ENCODE data around the gene ICAM2.

The ICAM2 gene

DNA sequence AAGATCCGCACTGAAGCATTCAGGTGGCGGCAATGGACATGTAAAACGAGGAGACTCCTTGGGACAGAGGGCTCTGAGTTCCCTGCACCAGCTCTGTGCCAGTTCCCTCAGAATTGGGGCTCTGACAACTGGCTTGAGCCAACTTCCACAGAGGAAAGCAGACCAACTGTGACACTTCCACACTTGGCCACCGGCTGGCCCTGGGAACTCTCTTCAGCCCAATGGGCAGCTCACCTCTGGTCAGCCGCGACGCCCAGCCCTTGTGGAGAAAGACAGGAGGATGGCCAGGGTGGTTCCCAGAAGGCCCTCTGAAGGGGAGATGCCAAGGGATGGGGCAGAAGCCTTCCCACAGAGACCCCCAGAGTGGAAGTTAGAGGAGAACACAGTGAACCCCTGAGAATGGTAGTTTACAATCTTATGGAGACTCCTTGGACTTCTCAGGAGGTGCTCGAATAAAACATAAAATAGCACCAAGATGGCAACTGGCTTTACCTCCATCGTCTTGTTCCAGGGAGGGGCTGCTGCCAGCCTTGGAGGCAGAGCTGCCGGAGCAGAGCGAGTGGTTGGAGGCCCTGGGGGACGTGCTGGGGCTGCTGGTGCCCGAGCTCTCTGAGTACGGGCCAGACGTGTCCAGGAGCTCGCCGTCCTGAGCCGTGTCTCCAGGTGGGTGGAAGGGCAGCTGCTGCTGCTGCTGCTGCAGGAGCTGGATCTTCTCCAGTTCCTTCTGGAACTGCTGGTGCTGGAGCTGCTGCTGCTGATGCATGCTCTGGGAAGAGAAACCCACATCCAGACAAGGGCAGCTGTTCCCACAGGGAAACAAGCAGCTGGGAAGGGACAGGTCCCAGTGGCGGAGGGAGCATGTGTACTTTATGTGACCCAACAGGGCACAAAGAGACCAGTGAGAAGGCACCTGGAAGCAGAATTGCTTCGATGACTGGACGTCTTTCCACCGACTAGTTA, 35.0 kb upstream of the ICAM2 start:
- no peak overlapping the region for H3K4me3 Mint-ChIP-seq
- no peak overlapping the region for H3K27ac Mint-ChIP-seq
- no peaks in the 10 kb centered on the region for H3K9me3 Mint-ChIP-seq
- peaks cover 47% of the 10 kb centered on the region for H3K4me1 Mint-ChIP-seq (ENCODE audit: low read depth)
- peaks cover 77% of the 10 kb centered on the region for H3K36me3 Mint-ChIP-seq (ENCODE audit: low read depth)
- H3K27me3 Mint-ChIP-seq = no peaks in the 10 kb centered on the region

DNA sequence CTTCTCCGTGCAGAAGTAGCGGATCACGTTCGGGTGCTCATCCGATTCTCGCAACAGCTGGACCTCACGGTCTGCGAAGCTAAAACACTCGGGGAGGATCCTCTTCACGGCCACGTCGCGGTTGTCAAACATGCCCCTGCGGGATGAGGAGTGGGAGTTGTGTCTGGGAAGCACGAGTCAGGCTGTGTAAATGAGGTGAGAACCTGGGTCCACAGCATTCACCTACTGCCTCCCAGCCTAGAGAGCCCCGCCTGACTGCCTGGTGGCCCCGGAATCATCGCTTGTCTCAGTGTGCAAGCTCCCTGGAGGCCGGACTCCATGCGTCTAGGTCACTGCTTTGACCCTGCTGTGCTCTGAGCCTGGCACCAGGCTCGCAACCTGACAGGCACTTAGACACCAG, 33.9 kb upstream of the ICAM2 start:
- Mint-ChIP-seq H3K27me3 (no peaks in the 10 kb centered on the region), H3K9me3 (no peaks in the 10 kb centered on the region), H3K27ac (no peak overlapping the region), H3K36me3 (ENCODE audit: low read depth) (peaks cover 79% of the 10 kb centered on the region), H3K4me1 (ENCODE audit: low read depth) (peaks cover 45% of the 10 kb centered on the region), H3K4me3 (no peak overlapping the region)

DNA sequence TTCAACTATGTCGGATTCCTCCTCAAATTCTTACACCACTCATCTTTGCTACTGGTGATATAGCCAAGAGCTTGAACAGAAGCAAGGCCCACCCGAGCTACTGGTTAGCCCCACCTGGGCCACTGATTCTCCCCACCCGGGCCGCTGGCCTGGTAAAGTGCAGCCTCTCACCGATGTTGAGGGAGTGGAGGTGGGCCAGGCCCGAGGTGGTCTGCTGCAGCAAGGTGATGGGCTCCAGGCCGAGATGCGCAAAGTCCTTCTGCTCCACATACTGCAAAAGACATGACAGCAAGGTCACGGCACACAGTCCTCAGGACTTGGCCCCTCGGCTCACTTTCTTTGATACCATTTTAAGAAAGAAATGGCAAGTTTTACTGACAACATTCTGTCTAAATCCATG, 32.7 kb upstream of the ICAM2 start:
- Mint-ChIP-seq H3K4me1 (ENCODE audit: low read depth) (peaks cover 38% of the 10 kb centered on the region), H3K27ac (no peak overlapping the region), H3K36me3 (ENCODE audit: low read depth) (peaks cover 68% of the 10 kb centered on the region), H3K9me3 (no peaks in the 10 kb centered on the region), H3K4me3 (no peak overlapping the region), H3K27me3 (no peaks in the 10 kb centered on the region)

DNA sequence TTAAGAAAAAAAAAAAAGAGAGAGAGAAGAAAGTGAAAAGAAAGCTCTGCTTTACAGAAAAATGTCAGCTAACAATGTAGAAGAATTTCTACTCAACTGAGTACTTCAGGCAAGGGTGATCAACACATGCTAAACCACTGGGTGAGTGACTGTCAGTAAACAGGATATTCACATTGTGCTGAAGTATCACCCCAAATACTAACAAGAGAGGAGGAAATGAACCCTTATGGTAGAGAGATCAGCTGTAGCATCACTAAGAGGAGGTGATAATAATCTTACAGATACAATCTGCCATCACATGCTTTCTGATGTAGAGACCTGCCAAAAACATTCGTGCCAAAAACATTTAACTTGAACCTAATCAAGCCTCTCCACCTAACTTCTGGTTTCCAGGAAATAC, 30.7 kb upstream of the ICAM2 start:
- H3K4me1 Mint-ChIP-seq (ENCODE audit: low read depth) = peaks cover 24% of the 10 kb centered on the region
- H3K27ac Mint-ChIP-seq = peak overlapping the region; percentile 23
- peaks cover 71% of the 10 kb centered on the region for H3K36me3 Mint-ChIP-seq (ENCODE audit: low read depth)
- no peaks in the 10 kb centered on the region for H3K27me3 Mint-ChIP-seq
- H3K4me3 Mint-ChIP-seq = no peak overlapping the region
- no peaks in the 10 kb centered on the region for H3K9me3 Mint-ChIP-seq

DNA sequence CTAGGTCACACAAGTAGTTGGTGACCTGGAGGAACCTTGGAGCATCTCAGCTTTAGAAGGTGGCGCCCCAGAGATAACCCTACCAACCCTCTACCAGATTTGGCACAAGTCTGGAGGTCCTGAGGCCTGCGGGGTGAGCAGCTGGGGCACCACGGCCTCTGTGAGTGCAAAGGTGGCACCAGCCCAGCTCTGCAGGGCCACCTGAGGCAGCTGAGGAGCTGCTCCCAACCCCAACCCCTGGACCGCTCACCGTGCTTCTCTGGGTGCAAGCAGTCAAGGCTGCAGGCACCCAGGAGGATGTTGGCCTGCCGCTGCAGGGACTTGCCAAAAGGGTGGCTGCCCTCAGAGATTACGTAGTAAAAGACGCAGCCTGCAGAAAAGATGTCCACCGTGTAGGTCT, 28.4 kb upstream of the ICAM2 start:
- H3K4me1 Mint-ChIP-seq (ENCODE audit: low read depth) = peaks cover 20% of the 10 kb centered on the region
- H3K36me3 Mint-ChIP-seq (ENCODE audit: low read depth) = peaks cover 77% of the 10 kb centered on the region
- H3K27me3 Mint-ChIP-seq = no peaks in the 10 kb centered on the region
- no peaks in the 10 kb centered on the region for H3K9me3 Mint-ChIP-seq
- no peak overlapping the region for H3K27ac Mint-ChIP-seq
- no peak overlapping the region for H3K4me3 Mint-ChIP-seq

DNA sequence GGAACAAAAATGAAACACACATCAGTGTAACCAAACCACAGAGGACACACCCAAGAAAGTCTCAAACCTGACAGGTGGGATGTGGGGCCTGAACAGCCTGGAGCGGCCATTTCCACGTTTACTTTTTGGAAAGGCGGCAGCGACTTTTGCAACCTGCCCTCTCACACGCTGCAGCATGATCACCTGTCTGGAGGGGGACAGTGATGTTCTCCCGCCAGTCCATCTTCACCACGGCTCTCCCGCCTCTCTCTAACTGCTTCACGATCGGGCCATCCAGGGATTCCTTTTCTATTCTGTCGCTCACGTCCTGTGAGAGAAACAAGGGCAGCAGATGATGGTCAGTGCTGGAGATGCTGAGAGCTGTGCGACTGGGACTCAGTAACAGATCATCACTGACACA, 24.7 kb upstream of the ICAM2 start:
- peaks cover 2% of the 10 kb centered on the region for H3K4me1 Mint-ChIP-seq (ENCODE audit: low read depth)
- peak overlapping the region; percentile 50 for H3K27ac Mint-ChIP-seq
- peaks cover 61% of the 10 kb centered on the region for H3K36me3 Mint-ChIP-seq (ENCODE audit: low read depth)
- no peaks in the 10 kb centered on the region for H3K9me3 Mint-ChIP-seq
- no peaks in the 10 kb centered on the region for H3K27me3 Mint-ChIP-seq
- no peak overlapping the region for H3K4me3 Mint-ChIP-seq

DNA sequence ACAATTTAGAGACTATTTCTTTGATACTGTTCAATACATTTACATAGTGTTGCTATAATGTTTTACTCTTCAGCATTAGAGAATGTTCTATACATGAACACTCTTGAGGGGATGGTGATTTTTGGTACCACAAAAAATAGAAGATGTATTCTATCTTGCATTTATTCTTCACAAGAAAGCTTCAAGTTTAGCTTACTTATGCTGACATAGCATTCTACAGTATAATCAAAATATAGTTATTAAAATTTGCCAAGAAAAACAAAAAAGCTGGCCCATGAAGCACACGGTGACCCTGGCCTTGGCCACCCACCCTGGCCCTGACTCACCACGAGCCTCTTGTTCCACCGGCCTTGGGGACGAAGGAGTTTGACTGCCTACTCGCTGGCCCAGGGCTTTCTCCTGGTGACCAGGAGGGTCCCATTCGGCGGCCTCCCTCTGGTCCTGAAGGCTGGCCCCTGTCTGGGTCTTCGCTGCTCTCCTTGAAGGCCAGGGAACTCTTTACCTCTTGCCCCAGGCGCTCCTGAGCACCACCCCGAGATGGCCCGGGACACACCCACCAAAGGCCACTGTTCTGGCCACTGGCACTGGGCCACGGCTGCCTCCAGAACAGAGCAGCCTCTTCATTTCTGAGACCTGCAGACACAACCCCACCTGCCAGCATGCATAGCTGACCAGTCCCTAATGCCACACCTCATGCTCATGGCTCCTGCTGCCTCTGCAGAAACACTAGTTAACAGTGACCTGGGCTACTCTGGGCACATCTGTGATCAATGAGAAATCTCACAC, 22.5 kb upstream of the ICAM2 start:
- Mint-ChIP-seq H3K4me1 (ENCODE audit: low read depth) (no peaks in the 10 kb centered on the region), H3K27ac (no peak overlapping the region), H3K36me3 (ENCODE audit: low read depth) (peaks cover 49% of the 10 kb centered on the region), H3K4me3 (no peak overlapping the region), H3K9me3 (no peaks in the 10 kb centered on the region), H3K27me3 (no peaks in the 10 kb centered on the region)

DNA sequence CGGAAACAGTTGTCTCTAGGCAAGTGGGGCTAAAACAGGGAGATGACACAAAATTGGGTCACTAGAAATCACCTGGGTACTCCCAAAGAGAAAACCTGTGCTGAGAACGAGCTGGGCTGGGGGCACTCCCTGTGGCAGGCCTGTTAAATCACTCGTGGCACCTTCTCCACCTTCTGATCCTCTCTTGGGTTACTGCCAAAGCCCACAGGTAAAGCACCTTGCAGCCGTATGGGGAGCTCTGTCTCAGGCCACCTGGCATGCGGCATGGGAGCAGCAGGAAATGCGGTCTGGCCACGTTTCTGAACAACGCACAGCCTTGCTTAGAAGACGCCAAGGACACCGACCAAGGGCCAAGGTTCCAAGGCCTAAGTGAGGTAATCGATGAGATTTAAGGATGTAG, 21.5 kb upstream of the ICAM2 start:
- Mint-ChIP-seq H3K4me1 (ENCODE audit: low read depth) (no peaks in the 10 kb centered on the region), H3K4me3 (no peak overlapping the region), H3K36me3 (ENCODE audit: low read depth) (peaks cover 44% of the 10 kb centered on the region), H3K27me3 (no peaks in the 10 kb centered on the region), H3K27ac (peak overlapping the region; percentile 22), H3K9me3 (no peaks in the 10 kb centered on the region)

DNA sequence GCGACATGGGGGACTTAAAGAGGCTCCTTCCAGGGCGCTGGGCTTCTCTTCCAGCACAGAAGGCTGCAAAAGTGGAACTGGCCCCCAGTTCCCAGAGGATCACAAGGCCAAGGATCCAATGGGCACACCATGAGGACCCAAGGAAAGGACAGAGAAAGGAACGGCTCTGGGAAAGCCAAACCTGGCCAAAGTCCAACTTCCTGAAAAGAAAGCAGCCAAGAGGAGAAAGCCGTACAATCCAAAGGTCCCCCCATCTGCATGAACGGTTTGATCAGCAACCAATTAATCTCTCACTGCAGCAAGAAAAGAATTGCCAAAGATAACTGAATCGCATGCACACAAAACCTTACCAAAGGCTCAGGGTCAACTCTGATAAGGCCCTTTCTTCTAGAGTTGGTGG, 19.8 kb upstream of the ICAM2 start:
- no peaks in the 10 kb centered on the region for H3K27me3 Mint-ChIP-seq
- no peak overlapping the region for H3K27ac Mint-ChIP-seq
- no peaks in the 10 kb centered on the region for H3K9me3 Mint-ChIP-seq
- H3K36me3 Mint-ChIP-seq (ENCODE audit: low read depth) = peaks cover 29% of the 10 kb centered on the region
- no peaks in the 10 kb centered on the region for H3K4me1 Mint-ChIP-seq (ENCODE audit: low read depth)
- no peak overlapping the region for H3K4me3 Mint-ChIP-seq

DNA sequence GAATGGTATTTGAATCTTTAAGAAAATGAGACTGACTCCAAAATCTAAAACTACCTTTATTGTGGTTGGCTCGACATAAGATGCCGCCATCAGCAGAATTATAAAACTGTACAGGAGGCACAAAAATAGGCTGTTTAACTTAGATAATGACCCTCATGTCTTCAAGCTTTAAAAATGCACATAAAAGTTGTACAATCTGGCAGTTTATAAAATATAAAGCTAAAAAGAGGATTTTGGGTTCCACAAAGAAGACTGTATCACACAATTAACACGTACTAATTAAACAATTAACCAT, 18.6 kb upstream of the ICAM2 start:
- Mint-ChIP-seq H3K27ac (no peak overlapping the region), H3K4me1 (ENCODE audit: low read depth) (no peaks in the 10 kb centered on the region), H3K36me3 (ENCODE audit: low read depth) (peaks cover 20% of the 10 kb centered on the region), H3K4me3 (no peak overlapping the region), H3K9me3 (no peaks in the 10 kb centered on the region), H3K27me3 (no peaks in the 10 kb centered on the region)

DNA sequence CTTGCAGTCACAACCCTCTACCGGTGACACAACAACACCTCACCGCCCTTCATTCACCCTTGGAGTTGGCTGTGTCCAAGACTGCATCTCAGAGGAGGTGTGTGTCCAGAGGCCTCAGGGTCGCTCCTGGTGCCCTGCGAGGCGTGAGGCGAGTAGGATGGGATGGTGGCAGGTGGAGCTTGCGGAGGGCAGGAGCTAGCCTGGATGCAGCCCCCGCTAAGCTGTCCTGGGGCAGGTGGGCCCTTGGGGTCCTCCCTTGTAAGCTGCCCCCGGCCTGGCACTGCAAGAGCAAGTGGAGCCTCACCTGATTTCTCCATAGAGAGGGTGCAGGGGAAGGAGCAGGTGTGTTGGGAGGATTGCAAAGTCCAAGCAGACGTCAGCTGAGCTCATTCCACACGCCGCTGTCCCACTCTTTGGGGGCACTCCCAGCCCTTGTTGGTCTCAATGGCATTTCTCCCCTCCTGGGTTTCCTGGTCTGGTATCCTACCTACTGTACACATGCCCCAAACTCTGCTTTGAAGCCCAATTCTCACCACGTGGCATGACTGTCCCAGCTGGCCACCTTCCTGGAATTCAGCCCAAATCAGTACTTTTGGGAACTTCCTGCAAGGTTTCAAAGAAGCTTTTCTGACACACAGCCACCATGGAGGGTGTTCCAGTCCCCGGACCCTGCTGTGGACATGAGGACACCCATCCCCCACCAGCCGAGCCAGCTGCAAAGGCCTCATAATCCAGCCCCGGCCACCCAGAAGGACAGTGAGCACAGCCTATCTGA, 18.1 kb upstream of the ICAM2 start:
- H3K4me1 Mint-ChIP-seq (ENCODE audit: low read depth) = no peaks in the 10 kb centered on the region
- H3K4me3 Mint-ChIP-seq = no peak overlapping the region
- no peak overlapping the region for H3K27ac Mint-ChIP-seq
- peaks cover 15% of the 10 kb centered on the region for H3K36me3 Mint-ChIP-seq (ENCODE audit: low read depth)
- H3K9me3 Mint-ChIP-seq = no peaks in the 10 kb centered on the region
- H3K27me3 Mint-ChIP-seq = no peaks in the 10 kb centered on the region

DNA sequence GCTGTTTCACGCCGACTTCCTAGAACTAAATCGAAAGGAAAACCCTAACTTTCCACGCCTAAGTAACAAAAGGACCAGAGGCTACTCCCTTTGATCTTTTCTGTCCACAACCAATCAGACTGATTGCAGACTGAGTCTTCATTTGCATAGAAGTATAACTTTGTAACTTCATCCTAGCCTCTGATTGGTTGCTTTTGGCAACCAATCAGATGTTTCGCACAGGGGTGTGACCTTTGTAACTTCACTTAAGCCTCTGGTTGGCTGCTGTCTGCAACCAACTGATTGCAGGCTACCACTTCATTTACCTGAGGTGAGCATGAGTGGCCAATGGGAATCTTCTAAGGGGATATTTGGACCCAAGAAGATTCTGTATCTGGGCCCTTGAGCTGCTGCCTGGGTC, 17.4 kb upstream of the ICAM2 start:
- Mint-ChIP-seq H3K27me3 (no peaks in the 10 kb centered on the region), H3K9me3 (no peaks in the 10 kb centered on the region), H3K4me3 (no peak overlapping the region), H3K36me3 (ENCODE audit: low read depth) (peaks cover 13% of the 10 kb centered on the region), H3K27ac (no peak overlapping the region), H3K4me1 (ENCODE audit: low read depth) (no peaks in the 10 kb centered on the region)

DNA sequence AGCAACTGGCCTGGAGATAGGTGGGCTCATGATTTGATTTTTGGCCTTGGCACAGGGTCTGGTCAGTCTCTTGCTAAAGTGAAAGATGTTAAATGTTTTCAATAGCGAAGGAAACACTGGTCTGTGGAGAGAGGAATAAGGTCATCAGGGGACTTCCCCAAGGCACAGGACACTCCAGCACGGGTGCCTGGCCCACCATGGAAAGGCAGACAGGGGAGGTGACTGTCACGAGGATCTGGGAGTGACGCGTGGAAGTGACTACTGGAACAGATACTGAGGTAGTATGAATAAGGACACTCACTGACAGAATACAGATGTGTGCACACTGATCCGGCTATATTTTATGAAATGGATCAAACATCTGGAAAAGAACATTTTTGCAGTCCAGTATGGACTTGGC, 16.7 kb upstream of the ICAM2 start:
- Mint-ChIP-seq H3K9me3 (no peaks in the 10 kb centered on the region), H3K4me3 (no peak overlapping the region), H3K27ac (no peak overlapping the region), H3K27me3 (no peaks in the 10 kb centered on the region), H3K36me3 (ENCODE audit: low read depth) (peaks cover 9% of the 10 kb centered on the region), H3K4me1 (ENCODE audit: low read depth) (no peaks in the 10 kb centered on the region)

DNA sequence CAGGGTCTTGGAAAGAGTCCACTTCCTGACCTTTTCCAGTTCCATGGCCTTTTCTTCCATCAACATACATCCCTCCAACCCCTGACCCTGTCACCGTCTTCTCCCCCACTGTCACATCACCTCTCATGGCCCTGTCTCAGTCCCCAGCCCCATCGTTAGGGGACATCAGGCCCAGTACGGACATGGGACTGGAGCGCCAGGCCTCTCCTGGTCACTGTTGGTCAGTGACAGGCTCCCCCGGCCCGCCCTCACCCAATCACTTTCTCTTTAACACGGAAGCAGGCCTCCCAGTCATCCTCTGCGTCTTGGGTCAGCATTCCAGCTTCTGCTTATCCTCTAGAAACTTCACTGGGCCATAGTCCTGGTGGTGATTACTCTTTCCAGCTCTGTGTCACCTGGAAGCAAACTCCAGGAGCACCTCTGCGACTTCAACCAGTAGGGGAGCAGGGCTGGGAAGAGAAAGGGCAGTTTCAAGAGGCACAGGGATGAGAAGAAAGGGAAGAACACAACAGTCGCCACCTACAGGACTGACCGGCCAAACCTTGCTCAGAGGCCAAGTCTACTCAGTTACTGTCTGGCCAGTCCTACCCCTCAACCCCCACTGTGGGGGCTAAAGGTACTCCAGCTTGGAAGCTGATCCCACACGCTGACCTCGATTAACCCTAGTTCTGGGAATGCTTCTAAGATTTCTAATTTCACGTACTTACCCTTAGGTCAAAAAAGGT, 15.9 kb upstream of the ICAM2 start:
- no peaks in the 10 kb centered on the region for H3K9me3 Mint-ChIP-seq
- no peaks in the 10 kb centered on the region for H3K27me3 Mint-ChIP-seq
- no peak overlapping the region for H3K4me3 Mint-ChIP-seq
- H3K27ac Mint-ChIP-seq = no peak overlapping the region
- no peaks in the 10 kb centered on the region for H3K4me1 Mint-ChIP-seq (ENCODE audit: low read depth)
- H3K36me3 Mint-ChIP-seq (ENCODE audit: low read depth) = peaks cover under 1% of the 10 kb centered on the region

All from stimulated activated naive CD8-positive, alpha-beta T cell treated with anti-CD3 and anti-CD28 coated beads, Interleukin-15, Interleukin-2, amounts not matched to agents 100 ng/mL and 50 ng/mL, for 24 hours (primary cell).